H7 (cell line): ENCODE measurements around the gene GAK. TPM values are rescaled to one million over a fixed set of nuclear protein-coding genes. Genes with fewer than 3 reads are reported as not detected.

Source experiments
- DNase-seq: peaks from one replicate; pipeline ENCODE4 v3.0.0; 2012
- H3K27me3 ChIP-seq: 2 replicates; pipeline ENCODE4 v1.6.0; 2011; ENCODE audit warnings: mild to moderate bottlenecking, low read length; ENCODE audit not compliant: control insufficient read depth, insufficient read depth
- H3K36me3 ChIP-seq: replicated peaks from 2 replicates; pipeline ENCODE4 v1.5.1; 2011; ENCODE audit warnings: low read length; ENCODE audit not compliant: control insufficient read depth, insufficient read depth
- H3K4me3 ChIP-seq: 2 replicates; pipeline ENCODE4 v1.5.1; 2011; ENCODE audit warnings: low read depth, mild to moderate bottlenecking, control low read depth, low read length, moderate library complexity; ENCODE audit not compliant: insufficient read depth
- total RNA-seq: library from RNA; depleted of rRNA; stranded (reverse); fragments of >200 nt; shearing (Covaris generic); gene quantifications from 2 replicates; pipeline ENCODE4 v1.2.3, GENCODE V29; 2014

Gene GAK
- total RNA-seq, 1 experiment from 2014 or later, result 77.4 TPM

GRCh38 chr4:833731-834367 lies 98.3 kb downstream of the GAK start:
- no peaks in the 10 kb centered on the region for H3K27me3 ChIP-seq
- no peaks in the 10 kb centered on the region for H3K36me3 ChIP-seq
- H3K4me3 ChIP-seq, result no peak overlapping the region
- peak; percentile 61 for DNase-seq

- Histone ChIP-seq H3K36me3 (no peaks in the 10 kb centered on the region), H3K4me3 (no peak overlapping the region), H3K27me3 (peaks cover 3% of the 10 kb centered on the region; the same call in 1 of the 2 replicates)
- no peak for DNase-seq
Observed at GRCh38 chr4:833156-833555, 99.0 kb downstream of the GAK start.

- no peaks in the 10 kb centered on the region for H3K36me3 ChIP-seq
- peaks cover 9% of the 10 kb centered on the region for H3K27me3 ChIP-seq
- DNase-seq, result peak; percentile 67
- no peak overlapping the region for H3K4me3 ChIP-seq
Observed at GRCh38 chr4:832536-832935, 99.6 kb downstream of the GAK start.

- Histone ChIP-seq H3K27me3 (peaks cover 14% of the 10 kb centered on the region), H3K36me3 (no peaks in the 10 kb centered on the region), H3K4me3 (no peak overlapping the region)
- peak; percentile 48 for DNase-seq
Observed at GRCh38 chr4:832108-832507, 100.0 kb downstream of the GAK start.

- DNase-seq, result peak; percentile 24
- Histone ChIP-seq H3K27me3 (peaks cover 17% of the 10 kb centered on the region), H3K36me3 (no peaks in the 10 kb centered on the region), H3K4me3 (no peak overlapping the region)
Observed at GRCh38 chr4:831483-831805, 100.7 kb downstream of the GAK start.

GRCh38 chr4:830601-831482 lies 101.3 kb downstream of the GAK start:
- Histone ChIP-seq H3K36me3 (no peaks in the 10 kb centered on the region), H3K27me3 (peaks cover 17% of the 10 kb centered on the region), H3K4me3 (no peak overlapping the region)
- peak; percentile 64 for DNase-seq

- H3K27me3 ChIP-seq, result peaks cover 22% of the 10 kb centered on the region
- H3K36me3 ChIP-seq, result no peaks in the 10 kb centered on the region
- peak; percentile 73 for DNase-seq
- H3K4me3 ChIP-seq, result no peak overlapping the region
Observed at GRCh38 chr4:829761-830600, 102.1 kb downstream of the GAK start.

- no peaks in the 10 kb centered on the region for H3K36me3 ChIP-seq
- H3K27me3 ChIP-seq, result peaks cover 29% of the 10 kb centered on the region
- no peak for DNase-seq
- no peak overlapping the region for H3K4me3 ChIP-seq
Observed at GRCh38 chr4:829291-829690, 102.8 kb downstream of the GAK start.

- peak; percentile 88 for DNase-seq
- peaks cover 34% of the 10 kb centered on the region for H3K27me3 ChIP-seq
- no peaks in the 10 kb centered on the region for H3K36me3 ChIP-seq
- no peak overlapping the region for H3K4me3 ChIP-seq
Observed at GRCh38 chr4:828641-829271, 103.4 kb downstream of the GAK start.

- H3K4me3 ChIP-seq, result peak overlapping the region; percentile 51
- no peaks in the 10 kb centered on the region for H3K36me3 ChIP-seq
- peak; percentile 90 for DNase-seq
- H3K27me3 ChIP-seq, result peaks cover 40% of the 10 kb centered on the region
Observed at GRCh38 chr4:827209-828081, 104.7 kb downstream of the GAK start.

- peak; percentile 93 for DNase-seq
- Histone ChIP-seq H3K4me3 (peak overlapping the region; percentile 51), H3K27me3 (peaks cover 40% of the 10 kb centered on the region), H3K36me3 (no peaks in the 10 kb centered on the region)
Observed at GRCh38 chr4:826508-827208, 105.5 kb downstream of the GAK start.

- Histone ChIP-seq H3K36me3 (no peaks in the 10 kb centered on the region), H3K4me3 (peak within 1 kb of the TSS; percentile 51), H3K27me3 (peaks cover 40% of the 10 kb centered on the region)
- peak; percentile 96 for DNase-seq
Observed at GRCh38 chr4:825971-826330, 106.2 kb downstream of the GAK start, which contains the start of gene CPLX1. TSS of gene CPLX1 (minus strand) at chr4:826129. CDS start at chr4:824522, 1,607 bp downstream.
